Ishikawa (cell line): ENCODE results near the gene FAF2.

Experiments
- CEBPB ChIP-seq: IDR thresholded peaks from 2 replicates; pipeline ENCODE4 v1.6.1; 2012
- CREB1 ChIP-seq: IDR thresholded peaks from 2 replicates; pipeline ENCODE4 v1.6.1; 2012; ENCODE audit warnings: low read depth
- EGR1 ChIP-seq: IDR thresholded peaks from 2 replicates; pipeline ENCODE4 v1.6.1; 2012
- EP300 ChIP-seq: IDR thresholded peaks from 2 replicates; pipeline ENCODE4 v1.6.1; 2012; ENCODE audit warnings: borderline replicate concordance
- FOXM1 ChIP-seq: IDR thresholded peaks from 2 replicates; pipeline ENCODE4 v1.6.1; 2012; ENCODE audit warnings: low read depth, borderline replicate concordance
- NFIC ChIP-seq: IDR thresholded peaks from 2 replicates; pipeline ENCODE4 v1.6.1; 2012
- RAD21 ChIP-seq: IDR thresholded peaks from 2 replicates; pipeline ENCODE4 v1.6.1; 2012; ENCODE audit warnings: low read depth
- TAF1 ChIP-seq: IDR thresholded peaks from 2 replicates; pipeline ENCODE4 v1.6.1; 2012; ENCODE audit warnings: low read depth, mild to moderate bottlenecking
- TCF12 ChIP-seq: IDR thresholded peaks from 2 replicates; pipeline ENCODE4 v1.6.1; 2012; ENCODE audit warnings: low read depth
- TEAD4 ChIP-seq: IDR thresholded peaks from 2 replicates; pipeline ENCODE4 v1.6.1; 2012
- YY1 ChIP-seq: IDR thresholded peaks from 2 replicates; pipeline ENCODE4 v1.6.1; 2012; ENCODE audit warnings: low read depth
- ZBTB7A ChIP-seq: IDR thresholded peaks from 2 replicates; pipeline ENCODE4 v1.6.1; 2012; ENCODE audit warnings: low read depth
- TF ChIP-seq, protein P1 (sequence below): IDR thresholded peaks from 2 replicates; pipeline ENCODE4 v1.6.1; 2012
- TF ChIP-seq, protein P2 (sequence below): IDR thresholded peaks from 2 replicates; pipeline ENCODE4 v1.6.1; 2012
- TF ChIP-seq, protein P3 (sequence below): IDR thresholded peaks from 2 replicates; pipeline ENCODE4 v1.6.1; 2012; ENCODE audit warnings: low read depth, mild to moderate bottlenecking

FAF2 gene

DNA sequence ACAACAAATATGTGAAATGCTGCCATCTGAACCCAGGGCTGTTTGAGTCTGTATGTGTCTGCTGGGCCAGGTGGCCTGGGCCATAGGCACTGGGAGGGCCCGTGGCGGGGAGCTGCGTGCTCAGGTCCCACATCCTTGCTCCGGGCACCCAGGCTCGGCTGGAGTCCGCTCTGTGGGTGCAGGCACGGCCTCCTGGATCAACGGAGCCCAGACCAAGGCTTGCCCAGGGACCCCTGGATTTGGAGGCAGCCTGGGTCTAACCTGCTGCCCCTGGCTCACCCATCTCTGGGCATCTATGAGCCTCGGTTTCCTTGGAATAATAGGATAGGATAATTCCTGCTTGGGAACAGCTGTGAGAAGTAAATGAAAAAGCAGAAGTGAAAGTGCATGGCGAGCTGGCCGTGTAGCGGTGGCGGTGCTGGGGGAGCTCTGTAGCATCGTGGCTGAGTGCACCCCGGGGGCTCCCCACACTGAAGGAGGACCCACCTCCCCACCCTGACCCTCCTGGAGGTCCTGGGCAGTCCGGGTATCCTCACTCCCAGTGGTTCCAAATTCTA, 102.2 kb downstream of the FAF2 start:
- no peak for TF ChIP-seq EP300
- TF ChIP-seq RAD21, result no peak
- no peak for TF ChIP-seq ZBTB7A
- TF ChIP-seq TEAD4, result no peak
- TF ChIP-seq NFIC, result no peak
- TF ChIP-seq EGR1, result no peak
- TF ChIP-seq, protein P1, sequence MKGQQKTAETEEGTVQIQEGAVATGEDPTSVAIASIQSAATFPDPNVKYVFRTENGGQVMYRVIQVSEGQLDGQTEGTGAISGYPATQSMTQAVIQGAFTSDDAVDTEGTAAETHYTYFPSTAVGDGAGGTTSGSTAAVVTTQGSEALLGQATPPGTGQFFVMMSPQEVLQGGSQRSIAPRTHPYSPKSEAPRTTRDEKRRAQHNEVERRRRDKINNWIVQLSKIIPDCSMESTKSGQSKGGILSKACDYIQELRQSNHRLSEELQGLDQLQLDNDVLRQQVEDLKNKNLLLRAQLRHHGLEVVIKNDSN, result no peak
- TF ChIP-seq TAF1, result no peak
- no peak for TF ChIP-seq YY1
- TF ChIP-seq CREB1, result no peak
- TF ChIP-seq, protein P2, sequence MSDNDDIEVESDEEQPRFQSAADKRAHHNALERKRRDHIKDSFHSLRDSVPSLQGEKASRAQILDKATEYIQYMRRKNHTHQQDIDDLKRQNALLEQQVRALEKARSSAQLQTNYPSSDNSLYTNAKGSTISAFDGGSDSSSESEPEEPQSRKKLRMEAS, result no peak
- TF ChIP-seq, protein P3, sequence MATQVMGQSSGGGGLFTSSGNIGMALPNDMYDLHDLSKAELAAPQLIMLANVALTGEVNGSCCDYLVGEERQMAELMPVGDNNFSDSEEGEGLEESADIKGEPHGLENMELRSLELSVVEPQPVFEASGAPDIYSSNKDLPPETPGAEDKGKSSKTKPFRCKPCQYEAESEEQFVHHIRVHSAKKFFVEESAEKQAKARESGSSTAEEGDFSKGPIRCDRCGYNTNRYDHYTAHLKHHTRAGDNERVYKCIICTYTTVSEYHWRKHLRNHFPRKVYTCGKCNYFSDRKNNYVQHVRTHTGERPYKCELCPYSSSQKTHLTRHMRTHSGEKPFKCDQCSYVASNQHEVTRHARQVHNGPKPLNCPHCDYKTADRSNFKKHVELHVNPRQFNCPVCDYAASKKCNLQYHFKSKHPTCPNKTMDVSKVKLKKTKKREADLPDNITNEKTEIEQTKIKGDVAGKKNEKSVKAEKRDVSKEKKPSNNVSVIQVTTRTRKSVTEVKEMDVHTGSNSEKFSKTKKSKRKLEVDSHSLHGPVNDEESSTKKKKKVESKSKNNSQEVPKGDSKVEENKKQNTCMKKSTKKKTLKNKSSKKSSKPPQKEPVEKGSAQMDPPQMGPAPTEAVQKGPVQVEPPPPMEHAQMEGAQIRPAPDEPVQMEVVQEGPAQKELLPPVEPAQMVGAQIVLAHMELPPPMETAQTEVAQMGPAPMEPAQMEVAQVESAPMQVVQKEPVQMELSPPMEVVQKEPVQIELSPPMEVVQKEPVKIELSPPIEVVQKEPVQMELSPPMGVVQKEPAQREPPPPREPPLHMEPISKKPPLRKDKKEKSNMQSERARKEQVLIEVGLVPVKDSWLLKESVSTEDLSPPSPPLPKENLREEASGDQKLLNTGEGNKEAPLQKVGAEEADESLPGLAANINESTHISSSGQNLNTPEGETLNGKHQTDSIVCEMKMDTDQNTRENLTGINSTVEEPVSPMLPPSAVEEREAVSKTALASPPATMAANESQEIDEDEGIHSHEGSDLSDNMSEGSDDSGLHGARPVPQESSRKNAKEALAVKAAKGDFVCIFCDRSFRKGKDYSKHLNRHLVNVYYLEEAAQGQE, result no peak
- TF ChIP-seq FOXM1, result no peak
- TF ChIP-seq CEBPB, result no peak
- TF ChIP-seq TCF12, result no peak

DNA sequence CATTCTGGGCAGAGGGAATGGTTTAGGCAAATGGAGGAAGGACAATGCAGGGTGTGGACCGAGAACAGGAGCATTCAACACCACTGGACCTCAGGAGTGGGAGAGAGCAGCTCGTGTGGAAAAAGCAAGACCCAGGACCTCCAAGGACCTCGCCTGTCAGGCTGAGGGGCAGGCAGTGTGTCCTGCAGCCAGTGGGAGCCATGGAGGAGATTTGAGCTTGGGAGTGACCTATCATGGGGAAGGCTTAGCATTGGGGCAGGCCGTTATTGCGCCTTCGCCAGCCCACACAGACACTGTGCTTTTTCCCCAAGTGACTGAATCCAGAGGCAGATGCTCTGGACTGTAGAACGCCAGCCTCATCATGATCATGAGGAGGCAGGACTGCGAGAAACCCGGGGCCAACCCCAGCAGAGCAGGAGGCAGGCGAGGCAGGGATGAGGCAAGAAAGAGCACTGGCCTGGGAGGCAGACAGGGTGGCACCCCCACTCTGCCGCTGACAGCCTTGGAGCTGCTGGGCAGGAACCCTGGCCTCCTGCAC, 104.2 kb downstream of the FAF2 start:
- TF ChIP-seq TCF12, result no peak
- TF ChIP-seq NFIC, result no peak
- no peak for TF ChIP-seq TAF1
- TF ChIP-seq, protein P2, result no peak
- TF ChIP-seq RAD21, result no peak
- no peak for TF ChIP-seq CREB1
- TF ChIP-seq EGR1, result no peak
- no peak for TF ChIP-seq CEBPB
- no peak for TF ChIP-seq FOXM1
- TF ChIP-seq, protein P1, result no peak
- TF ChIP-seq, protein P3, result no peak
- no peak for TF ChIP-seq EP300
- no peak for TF ChIP-seq ZBTB7A
- TF ChIP-seq TEAD4, result no peak
- no peak for TF ChIP-seq YY1

- TF ChIP-seq RAD21, result no peak
- no peak for TF ChIP-seq FOXM1
- no peak for TF ChIP-seq CEBPB
- TF ChIP-seq TCF12, result no peak
- TF ChIP-seq YY1, result no peak
- TF ChIP-seq ZBTB7A, result no peak
- TF ChIP-seq, protein P2, result no peak
- TF ChIP-seq NFIC, result no peak
- TF ChIP-seq, protein P1, result no peak
- no peak for TF ChIP-seq EP300
- TF ChIP-seq EGR1, result no peak
- TF ChIP-seq TAF1, result no peak
- TF ChIP-seq TEAD4, result no peak
- TF ChIP-seq, protein P3, result no peak
These were observed 105.3 kb downstream of the FAF2 start for GRCh38 chr5:176553260-176554085.
